H9 (cell line): Measurements from ENCODE around the gene DPP8. TPM values are rescaled to one million over a fixed set of nuclear protein-coding genes. Genes with fewer than 3 reads are reported as not detected.

Experiments used
- DNase-seq: peaks from one replicate; pipeline ENCODE4 v3.0.0-alpha.2; 2017
- H2AFZ ChIP-seq: one replicate; pipeline ENCODE4 v1.6.1; 2013; ENCODE audit warnings: mild to moderate bottlenecking, low read length, control low read depth, moderate library complexity
- H2AK5ac ChIP-seq: 2 replicates; pipeline ENCODE4 v1.6.1; 2013; ENCODE audit warnings: low read length, control low read depth, mixed read lengths; ENCODE audit not compliant: insufficient read length
- H2BK120ac ChIP-seq: one replicate; pipeline ENCODE4 v1.6.1; 2013; ENCODE audit warnings: low read depth, mild to moderate bottlenecking, low read length, control low read depth, inconsistent platforms; ENCODE audit not compliant: poor library complexity, severe bottlenecking
- H2BK12ac ChIP-seq: 2 replicates; pipeline ENCODE4 v1.6.1; 2013; ENCODE audit warnings: low read length, control low read depth, mixed read lengths, low read depth; ENCODE audit not compliant: insufficient read length
- H2BK15ac ChIP-seq: 2 replicates; pipeline ENCODE4 v1.6.1; 2013; ENCODE audit warnings: low read depth, low read length, control low read depth
- H2BK20ac ChIP-seq: one replicate; pipeline ENCODE4 v1.6.1; 2013; ENCODE audit warnings: low read depth, mild to moderate bottlenecking, low read length, control low read depth, inconsistent platforms; ENCODE audit not compliant: poor library complexity, severe bottlenecking
- H2BK5ac ChIP-seq: 2 replicates; pipeline ENCODE4 v1.6.1; 2013; ENCODE audit warnings: low read length, control low read depth, mixed read lengths; ENCODE audit not compliant: insufficient read length
- H3K14ac ChIP-seq: 2 replicates; pipeline ENCODE4 v1.6.1; 2013; ENCODE audit warnings: low read length, control low read depth; ENCODE audit not compliant: insufficient read depth
- H3K18ac ChIP-seq: 2 replicates; pipeline ENCODE4 v1.6.1; 2013; ENCODE audit warnings: low read depth, mild to moderate bottlenecking, mixed read lengths, low read length, control low read depth; ENCODE audit not compliant: insufficient read length
- H3K23ac ChIP-seq: 2 replicates; pipeline ENCODE4 v1.6.1; 2013; ENCODE audit warnings: low read length, control low read depth, mixed read lengths, low read depth; ENCODE audit not compliant: insufficient read length
- H3K23me2 ChIP-seq: 2 replicates; pipeline ENCODE4 v1.6.1; 2013; ENCODE audit warnings: low read depth, mild to moderate bottlenecking, mixed read lengths, low read length, control low read depth; ENCODE audit not compliant: insufficient read length, poor library complexity, severe bottlenecking
- H3K27ac ChIP-seq: 2 replicates; pipeline ENCODE4 v1.5.1; 2013; ENCODE audit warnings: low read length, control low read depth, mixed read lengths, low read depth; ENCODE audit not compliant: insufficient read length
- H3K27me3 ChIP-seq: 2 replicates; pipeline ENCODE4 v1.6.1; 2013; ENCODE audit warnings: low read length, control low read depth, inconsistent platforms; ENCODE audit not compliant: insufficient read depth
- H3K4ac ChIP-seq: 2 replicates; pipeline ENCODE4 v1.6.1; 2013; ENCODE audit warnings: low read depth, mild to moderate bottlenecking, control low read depth, inconsistent platforms, low read length, moderate library complexity
- H3K4me1 ChIP-seq: 2 replicates; pipeline ENCODE4 v1.6.1; 2013; ENCODE audit warnings: low read length, control low read depth, inconsistent platforms; ENCODE audit not compliant: insufficient read depth
- H3K4me2 ChIP-seq: 2 replicates; pipeline ENCODE4 v1.6.1; 2013; ENCODE audit warnings: low read length, control low read depth, mixed read lengths; ENCODE audit not compliant: insufficient read length, insufficient read depth
- H3K56ac ChIP-seq: 2 replicates; pipeline ENCODE4 v1.6.1; 2013; ENCODE audit warnings: low read depth, mild to moderate bottlenecking, mixed read lengths, low read length, control low read depth; ENCODE audit not compliant: insufficient read length
- H3K79me1 ChIP-seq: 2 replicates; pipeline ENCODE4 v1.6.1; 2013; ENCODE audit warnings: low read depth, mild to moderate bottlenecking, moderate library complexity, low read length, control low read depth, inconsistent platforms; ENCODE audit not compliant: insufficient read depth, poor library complexity, severe bottlenecking
- H3K79me2 ChIP-seq: 2 replicates; pipeline ENCODE4 v1.6.1; 2013; ENCODE audit warnings: low read length, control low read depth, inconsistent platforms; ENCODE audit not compliant: insufficient read depth
- H3K9ac ChIP-seq: 2 replicates; pipeline ENCODE4 v1.6.1; 2013; ENCODE audit warnings: low read length, control low read depth, mixed read lengths; ENCODE audit not compliant: insufficient read length; ENCODE audit errors: extremely low read depth
- H3K9me3 ChIP-seq: one replicate; pipeline ENCODE4 v1.6.1; 2013; ENCODE audit warnings: low read depth, low read length, inconsistent platforms; ENCODE audit not compliant: control insufficient read depth
- H3T11ph ChIP-seq: one replicate; pipeline ENCODE4 v1.6.1; 2013; ENCODE audit warnings: mild to moderate bottlenecking, low read length, control low read depth, inconsistent platforms
- H4K20me1 ChIP-seq: one replicate; pipeline ENCODE4 v1.6.1; 2013; ENCODE audit not compliant: control insufficient read depth, insufficient read length, insufficient read depth
- H4K5ac ChIP-seq: 2 replicates; pipeline ENCODE4 v1.6.1; 2013; ENCODE audit warnings: low read depth, mild to moderate bottlenecking, mixed read lengths, low read length, control low read depth; ENCODE audit not compliant: insufficient read length
- H4K8ac ChIP-seq: replicated peaks from 2 replicates; pipeline ENCODE4 v1.6.1; 2013; ENCODE audit warnings: low read length, control low read depth, mixed read lengths, low read depth; ENCODE audit not compliant: insufficient read length
- H4K91ac ChIP-seq: 2 replicates; pipeline ENCODE4 v1.6.1; 2013; ENCODE audit warnings: low read depth, mild to moderate bottlenecking, moderate library complexity, mixed read lengths, low read length, control low read depth; ENCODE audit not compliant: insufficient read length
- H3K27ac Mint-ChIP-seq, 3 experiments: 2 replicates in 2 of 3; 3 replicates in 1 of 3; pipeline ENCODE4 v1.8.0; 2020 to 2021; ENCODE audit warnings: mixed read lengths in 3 of 3, mild to moderate bottlenecking in 1 of 3, moderate library complexity in 1 of 3
- H3K27me3 Mint-ChIP-seq: 2 replicates; pipeline ENCODE4 v1.8.0; 2021; ENCODE audit warnings: low read depth, mild to moderate bottlenecking, moderate library complexity, mixed read lengths
- H3K36me3 Mint-ChIP-seq, 3 experiments: 2 replicates in 2 of 3; 3 replicates in 1 of 3; pipeline ENCODE4 v1.8.0; 2020 to 2021; ENCODE audit warnings: low read depth in 3 of 3, mixed read lengths in 3 of 3; ENCODE audit not compliant: insufficient read depth in 1 of 3
- H3K4me1 Mint-ChIP-seq, 2 experiments: 2 replicates each; pipeline ENCODE4 v1.8.0; 2020; ENCODE audit warnings: mixed read lengths in 2 of 2
- H3K4me3 Mint-ChIP-seq, 2 experiments: 2 replicates in 1 of 2; 3 replicates in 1 of 2; pipeline ENCODE4 v1.8.0; 2020 to 2021; ENCODE audit warnings: mild to moderate bottlenecking in 2 of 2, mixed read lengths in 2 of 2, moderate library complexity in 1 of 2
- H3K9me3 Mint-ChIP-seq, 2 experiments: 2 replicates in 1 of 2; 3 replicates in 1 of 2; pipeline ENCODE4 v1.8.0; 2020; ENCODE audit warnings: mild to moderate bottlenecking in 2 of 2, mixed read lengths in 2 of 2, moderate library complexity in 1 of 2
- WGBS: extraction: QIAGEN DNeasy Blood & Tissue Kit; methylation state at CpG from one replicate; pipeline ENCODE4 v1.1.7; 2013; ENCODE audit warnings: missing lambda C conversion rate, low lambda C conversion rate, mixed read lengths; ENCODE audit not compliant: insufficient read length; ENCODE audit errors: extremely low coverage; 5-methylcytosine and 5-hydroxymethylcytosine counted together
- total RNA-seq: library from RNA; stranded (reverse); gene quantifications from 2 replicates; pipeline ENCODE4 v1.2.1, GENCODE V29; 2021
- TF ChIP-seq, protein P1 (sequence below): fragments of 200-600 bp; sonication (generic); conservative IDR thresholded peaks from 3 replicates; pipeline ENCODE4 v1.8.0; 2021; ENCODE audit warnings: antibody characterized with exemption, mild to moderate bottlenecking

Gene DPP8
- total RNA-seq, 1 experiment from 2014 or later: 26.6 TPM

DNA sequence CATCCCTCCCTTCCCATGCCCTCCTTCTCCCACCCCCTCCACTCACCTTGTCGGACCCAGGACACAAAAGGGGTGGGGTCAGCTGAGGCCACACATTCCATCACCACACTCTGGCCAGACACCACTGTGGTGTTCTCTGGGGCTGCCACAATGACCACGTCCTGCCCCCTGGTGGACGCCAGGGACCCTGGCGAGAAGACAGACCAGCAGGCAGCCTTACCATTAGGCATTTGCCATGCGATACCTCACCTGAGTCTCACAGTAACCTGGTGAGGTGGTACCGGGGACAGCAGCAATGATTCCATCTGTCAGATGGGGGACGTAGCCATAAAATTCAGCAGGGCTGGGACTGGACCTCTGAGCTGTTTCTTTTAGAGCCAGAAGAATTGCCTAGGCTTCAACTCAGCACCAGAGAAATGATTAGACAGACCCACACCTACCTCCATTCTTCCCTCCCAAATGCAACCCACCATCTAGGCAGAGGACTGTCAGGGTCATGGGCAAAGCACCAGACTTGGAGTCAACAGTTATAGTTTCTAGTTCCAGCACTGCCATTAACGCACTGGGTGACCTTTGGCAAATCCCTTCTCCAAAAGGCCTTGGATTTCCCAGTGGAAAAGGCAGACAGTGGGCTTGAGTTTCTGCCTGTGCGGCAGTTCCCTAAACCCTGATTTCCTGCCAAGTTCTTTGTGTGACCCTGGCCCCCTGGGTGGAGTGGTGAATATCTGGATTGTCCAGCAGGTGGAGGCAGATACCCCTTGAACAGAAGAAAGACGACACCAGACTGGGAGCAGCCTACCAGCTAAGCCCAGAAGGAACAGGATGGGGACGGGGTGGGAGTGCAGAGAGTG is 116.5 kb downstream of the DPP8 start:
- Histone ChIP-seq H2AK5ac (no peak overlapping the region), H3T11ph (no peak overlapping the region), H2BK15ac (no peak overlapping the region), H3K27me3 (peaks cover 15% of the 10 kb centered on the region; the same call in 1 of the 2 replicates), H4K8ac (no peak overlapping the region), H2BK5ac (no peak overlapping the region), H3K4ac (no peak overlapping the region), H3K27ac (no peak overlapping the region), H3K4me2 (peak overlapping the region; percentile 4), H3K9me3 (no peaks in the 10 kb centered on the region), H3K18ac (no peak overlapping the region), H3K79me2 (no peaks in the 10 kb centered on the region; the same call in 1 of the 2 replicates), H4K5ac (no peak overlapping the region), H2BK20ac (no peak overlapping the region), H4K91ac (no peak overlapping the region), H2BK120ac (no peak overlapping the region), H3K23me2 (peaks cover 7% of the 10 kb centered on the region), H3K23ac (no peak overlapping the region), H4K20me1 (no peaks in the 10 kb centered on the region), H3K4me1 (peaks cover 3% of the 10 kb centered on the region; the same call in 1 of the 2 replicates), H3K9ac (no peak overlapping the region), H3K14ac (no peak overlapping the region), H3K79me1 (no peaks in the 10 kb centered on the region), H2AFZ (no peak overlapping the region), H3K56ac (no peak overlapping the region), H2BK12ac (no peak overlapping the region)
- TF ChIP-seq, protein P1, sequence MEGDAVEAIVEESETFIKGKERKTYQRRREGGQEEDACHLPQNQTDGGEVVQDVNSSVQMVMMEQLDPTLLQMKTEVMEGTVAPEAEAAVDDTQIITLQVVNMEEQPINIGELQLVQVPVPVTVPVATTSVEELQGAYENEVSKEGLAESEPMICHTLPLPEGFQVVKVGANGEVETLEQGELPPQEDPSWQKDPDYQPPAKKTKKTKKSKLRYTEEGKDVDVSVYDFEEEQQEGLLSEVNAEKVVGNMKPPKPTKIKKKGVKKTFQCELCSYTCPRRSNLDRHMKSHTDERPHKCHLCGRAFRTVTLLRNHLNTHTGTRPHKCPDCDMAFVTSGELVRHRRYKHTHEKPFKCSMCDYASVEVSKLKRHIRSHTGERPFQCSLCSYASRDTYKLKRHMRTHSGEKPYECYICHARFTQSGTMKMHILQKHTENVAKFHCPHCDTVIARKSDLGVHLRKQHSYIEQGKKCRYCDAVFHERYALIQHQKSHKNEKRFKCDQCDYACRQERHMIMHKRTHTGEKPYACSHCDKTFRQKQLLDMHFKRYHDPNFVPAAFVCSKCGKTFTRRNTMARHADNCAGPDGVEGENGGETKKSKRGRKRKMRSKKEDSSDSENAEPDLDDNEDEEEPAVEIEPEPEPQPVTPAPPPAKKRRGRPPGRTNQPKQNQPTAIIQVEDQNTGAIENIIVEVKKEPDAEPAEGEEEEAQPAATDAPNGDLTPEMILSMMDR: peak; percentile 79
- peaks cover 12% of the 10 kb centered on the region for H3K27me3 Mint-ChIP-seq
- WGBS: no CpG with 5 or more reads among the region's 11 CpGs
- peak; percentile 94 for DNase-seq
- H3K27ac Mint-ChIP-seq: peak overlapping the region; percentile 52 to 93 (median 71); a peak in 5 of 7 replicates
- no peaks in the 10 kb centered on the region; a peak in 1 of 5 replicates for H3K9me3 Mint-ChIP-seq
- peaks cover 5 to 10% (median 5%) of the 10 kb centered on the region in 3 experiments; a peak in 6 of 7 replicates for H3K36me3 Mint-ChIP-seq
- H3K4me3 Mint-ChIP-seq: peak overlapping the region in 1 of 2 experiments; percentile 42; a peak in 2 of 5 replicates
- H3K4me1 Mint-ChIP-seq: peaks cover 28 to 50% of the 10 kb centered on the region in 2 experiments
